ENCODE measurements around the gene LSR. TPM values are rescaled to one million over a fixed set of nuclear protein-coding genes. Genes with fewer than 3 reads are reported as not detected.

Gene LSR
- total RNA-seq, 4 donors from 2014 or later: 36.5 to 85.3 (median 61.8) TPM

GRCh38 chr19:35294859-35295791, 46.3 kb downstream of the LSR start:
- no peak overlapping the region for H3K4me3 ChIP-seq (replicated peaks in 1 of 3)
- 70% methylated on average over 19 to 22 of the region's 25 CpGs for WGBS, 2 donors
- no peaks in the 10 kb centered on the region for H3K27me3 ChIP-seq
- H3K4me1 ChIP-seq: no peaks in the 10 kb centered on the region
- intact Hi-C loops (cut with DNase I): no loop called here
- TF ChIP-seq POLR2A (IDR thresholded peaks at IDR 0.05) (no peak), CTCF (IDR thresholded peaks at IDR 0.05) (no peak)
- no peak overlapping the region for H3K27ac ChIP-seq
- DNase-seq: no peak
- H3K36me3 ChIP-seq: no peaks in the 10 kb centered on the region
- no peaks in the 10 kb centered on the region for H3K9me3 ChIP-seq

GRCh38 chr19:35295792-35296462, 47.1 kb downstream of the LSR start:
- 67 to 73% methylated on average over 6 to 23 of the region's 24 CpGs for WGBS, 2 donors
- no peaks in the 10 kb centered on the region for H3K27me3 ChIP-seq
- no peak overlapping the region for H3K4me3 ChIP-seq (replicated peaks in 1 of 3)
- no peaks in the 10 kb centered on the region for H3K36me3 ChIP-seq
- TF ChIP-seq CTCF (IDR thresholded peaks at IDR 0.05): no peak
- no peak for TF ChIP-seq POLR2A (IDR thresholded peaks at IDR 0.05)
- intact Hi-C loops (cut with DNase I): no loop called here
- no peaks in the 10 kb centered on the region for H3K4me1 ChIP-seq
- H3K27ac ChIP-seq: no peak overlapping the region
- no peaks in the 10 kb centered on the region for H3K9me3 ChIP-seq
- DNase-seq: no peak

- Histone ChIP-seq H3K27me3 (no peaks in the 10 kb centered on the region), H3K4me3 (replicated peaks in 1 of 3) (no peak overlapping the region), H3K27ac (no peak overlapping the region), H3K36me3 (no peaks in the 10 kb centered on the region), H3K4me1 (no peaks in the 10 kb centered on the region), H3K9me3 (no peaks in the 10 kb centered on the region)
- no peak for TF ChIP-seq POLR2A (IDR thresholded peaks at IDR 0.05)
- no peak for TF ChIP-seq CTCF (IDR thresholded peaks at IDR 0.05)
- intact Hi-C loops (cut with DNase I): no loop called here
- no peak for DNase-seq
- WGBS, 2 donors: 94 to 98% methylated on average over 7 of the region's 7 CpGs
These were observed 48.1 kb downstream of the LSR start for GRCh38 chr19:35296644-35297514.

GRCh38 chr19:35297515-35297848, 48.7 kb downstream of the LSR start:
- intact Hi-C loops (cut with DNase I): no loop called here

More at GRCh38 chr19:35297515-35297848, 48.7 kb downstream of the LSR start:
- Histone ChIP-seq H3K36me3 (no peaks in the 10 kb centered on the region), H3K27ac (no peak overlapping the region), H3K4me1 (no peaks in the 10 kb centered on the region), H3K4me3 (replicated peaks in 1 of 3) (no peak overlapping the region), H3K9me3 (no peaks in the 10 kb centered on the region), H3K27me3 (no peaks in the 10 kb centered on the region)
- no peak for DNase-seq
- WGBS, 2 donors: 94 to 96% methylated on average over 3 of the region's 3 CpGs
- TF ChIP-seq POLR2A (IDR thresholded peaks at IDR 0.05) (no peak), CTCF (IDR thresholded peaks at IDR 0.05) (no peak)
